ENCODE data around the gene MAP6.
A peak's percentile ranks its signal among the peaks of the same experiment; 100 is the strongest.
"Not testable (repeated sequence)": the region's sequence is repeated elsewhere in the genome, so short reads cannot be mapped to it uniquely, and the experiment has no call there.

MAP6 gene

GRCh38 chr11:75668451-75669297 is at the start of gene MAP6:
MAP6 (minus strand) TSS chr11:75669038; CDS start chr11:75668369, 669 bp downstream.
- no peak for DNase-seq

GRCh38 chr11:75717608-75718418 is 49.0 kb upstream of the MAP6 start, which contains the start of gene MOGAT2:
MOGAT2 (plus strand) TSS chr11:75717838; CDS start chr11:75717889, 51 bp downstream.
- DNase-seq = no peak

DNA sequence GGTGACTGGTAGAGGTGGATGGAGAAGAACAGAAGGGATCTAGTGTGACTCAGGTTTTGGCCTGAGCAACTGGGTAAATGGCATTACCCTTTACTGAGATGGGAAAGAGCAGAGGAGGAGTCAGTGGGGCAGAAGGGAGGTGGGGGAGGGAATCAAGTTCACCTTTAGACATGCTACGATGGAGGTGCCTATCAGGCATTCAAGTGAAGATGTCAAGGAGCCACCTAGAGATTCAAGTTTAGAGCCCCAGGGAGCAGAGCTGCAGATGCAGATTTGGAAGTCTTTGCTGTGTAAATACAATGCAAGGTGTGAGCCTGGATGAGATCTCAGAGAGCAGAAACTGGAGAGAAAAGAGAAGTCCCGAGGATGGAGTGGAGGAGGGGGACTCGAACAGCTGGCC is 47.8 kb upstream of the MAP6 start:
- no peak for DNase-seq

DNA sequence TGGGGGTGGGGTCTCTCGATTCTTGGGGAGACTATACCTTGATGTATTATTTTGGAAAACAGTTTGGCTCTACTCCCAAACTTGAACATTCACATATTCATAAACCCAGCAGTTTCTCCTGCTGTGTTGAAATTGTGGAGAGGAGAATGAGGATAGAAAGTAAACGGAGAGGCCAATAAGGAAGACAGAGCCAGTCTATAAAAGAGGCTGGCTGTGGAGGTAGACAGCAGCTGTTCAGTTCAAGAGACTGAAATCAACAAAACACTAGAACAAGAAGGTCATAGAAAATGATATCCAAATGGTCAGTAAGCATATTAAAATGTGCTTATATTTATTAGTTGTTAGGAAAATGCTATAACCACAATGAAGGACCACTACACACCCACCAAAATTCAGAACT is 46.9 kb upstream of the MAP6 start:
- no peak for DNase-seq

- no peak for DNase-seq
Measured at GRCh38 chr11:75714211-75714610, 45.4 kb upstream of the MAP6 start.

DNA sequence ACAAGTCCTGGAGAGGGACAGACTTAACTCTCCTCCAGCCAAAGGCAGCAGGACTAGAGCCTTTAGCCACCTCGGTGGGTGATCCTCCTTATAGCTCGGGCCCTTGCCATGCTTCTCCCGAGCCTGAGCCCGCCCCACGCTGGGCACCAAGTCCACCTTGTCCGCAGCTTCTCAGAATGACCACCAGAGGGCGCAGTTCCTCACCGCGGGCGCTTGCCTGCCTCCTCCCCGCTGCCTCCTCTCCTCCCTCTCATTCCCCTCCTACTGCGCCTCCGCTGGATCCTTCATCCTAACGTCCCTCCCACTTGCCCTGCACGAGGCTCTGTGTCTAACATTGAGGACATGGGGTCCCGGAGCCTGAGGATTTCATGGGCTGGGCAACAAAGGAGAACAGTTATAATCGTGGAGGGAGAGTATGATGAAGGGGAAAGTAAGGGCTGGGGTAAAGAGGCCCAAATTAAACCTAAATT is 37.5 kb upstream of the MAP6 start:
- peak; percentile 2 for DNase-seq

DNA sequence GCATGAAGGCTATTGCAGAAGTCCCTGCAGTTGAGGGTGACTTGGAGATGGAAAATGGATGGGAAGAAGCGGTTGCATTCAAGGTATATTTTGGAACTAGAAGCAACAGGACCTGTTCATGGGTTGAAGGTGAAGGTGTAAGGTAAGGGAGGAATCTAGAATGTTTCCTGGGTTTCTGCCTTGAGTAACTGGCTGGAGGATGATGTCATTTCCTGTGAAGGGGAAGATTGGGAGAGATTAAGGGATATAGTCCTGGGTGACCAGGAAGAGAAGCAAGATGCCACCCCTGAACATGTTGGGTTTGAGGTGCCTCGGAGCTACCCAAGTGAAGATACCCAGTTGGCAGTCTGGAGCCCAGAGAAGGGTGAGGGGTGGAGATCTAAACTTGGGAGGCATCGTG is 36.7 kb upstream of the MAP6 start:
- DNase-seq = no peak

DNA sequence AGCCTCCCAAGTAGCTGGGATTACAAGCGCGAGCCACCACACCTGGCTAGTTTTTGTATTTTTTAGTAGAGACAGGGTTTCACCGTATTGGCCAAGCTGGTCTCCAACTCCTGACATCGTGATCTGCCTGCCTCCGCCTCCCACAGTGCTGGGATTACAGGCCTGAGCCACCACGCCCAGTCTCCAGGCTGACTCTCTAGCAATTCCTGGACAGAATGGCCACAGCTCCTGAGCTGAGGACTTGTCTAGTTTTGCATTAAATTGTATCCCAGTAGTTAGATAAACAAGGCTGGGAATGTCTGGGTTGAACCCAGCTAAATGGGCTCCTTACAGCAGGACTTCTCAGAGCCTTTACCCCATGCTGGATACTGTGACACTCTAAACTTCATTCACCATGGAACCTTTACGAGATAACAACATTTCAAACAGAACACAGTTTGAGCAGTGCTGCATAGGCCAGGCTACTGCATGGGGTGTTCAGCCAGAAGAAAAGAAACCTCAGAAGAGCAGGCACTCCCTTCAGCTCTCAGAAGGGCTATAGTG is 34.9 kb upstream of the MAP6 start:
- DNase-seq = no peak

GRCh38 chr11:75700940-75701339 is 32.1 kb upstream of the MAP6 start:
- no peak for DNase-seq

- no peak for DNase-seq
Measured at GRCh38 chr11:75697906-75698581, 29.2 kb upstream of the MAP6 start.

- DNase-seq = no peak
Measured at GRCh38 chr11:75691804-75692203, 23.0 kb upstream of the MAP6 start.

- DNase-seq = no peak
Measured at GRCh38 chr11:75689863-75690609, 21.2 kb upstream of the MAP6 start.

DNA sequence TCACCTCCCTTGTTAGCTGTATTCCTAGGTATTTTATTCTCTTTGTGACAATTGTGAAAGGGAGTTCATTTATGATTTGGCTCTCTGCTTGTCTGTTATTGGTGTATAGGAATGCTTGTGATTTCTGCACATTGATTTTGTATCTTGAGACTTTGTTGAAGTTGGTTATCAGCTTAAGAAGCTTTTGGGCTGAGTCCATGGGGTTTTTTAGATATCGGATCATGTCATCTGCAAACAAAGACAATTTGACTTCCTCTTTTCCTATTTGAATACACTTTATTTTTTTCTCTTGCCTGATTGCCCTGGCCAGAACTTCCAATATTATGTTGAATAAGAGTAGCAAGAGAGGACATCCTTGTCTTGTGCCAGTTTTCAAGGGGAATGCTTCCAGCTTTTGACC is 15.0 kb upstream of the MAP6 start:
- DNase-seq = not testable (repeated sequence)

DNA sequence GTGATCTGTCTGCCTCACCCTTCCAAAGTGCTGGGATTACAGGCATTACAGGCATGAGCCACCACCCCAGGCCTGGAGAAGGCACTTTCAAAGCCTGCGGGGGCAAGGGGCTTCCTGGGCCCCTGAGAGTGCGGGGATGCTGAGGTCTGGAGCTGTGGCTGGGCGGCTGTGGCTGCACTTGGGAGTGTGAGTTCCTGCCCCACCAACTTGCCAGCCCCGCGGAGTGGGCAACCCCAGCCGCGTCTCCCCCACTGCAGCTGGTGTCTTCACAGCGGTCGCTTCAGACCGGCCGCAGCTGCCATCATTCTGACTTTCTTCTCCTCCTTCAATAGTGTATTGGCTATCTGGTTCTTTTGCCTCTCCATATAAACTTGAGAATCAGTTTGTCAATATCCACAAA is 10.7 kb upstream of the MAP6 start:
- DNase-seq = no peak

DNA sequence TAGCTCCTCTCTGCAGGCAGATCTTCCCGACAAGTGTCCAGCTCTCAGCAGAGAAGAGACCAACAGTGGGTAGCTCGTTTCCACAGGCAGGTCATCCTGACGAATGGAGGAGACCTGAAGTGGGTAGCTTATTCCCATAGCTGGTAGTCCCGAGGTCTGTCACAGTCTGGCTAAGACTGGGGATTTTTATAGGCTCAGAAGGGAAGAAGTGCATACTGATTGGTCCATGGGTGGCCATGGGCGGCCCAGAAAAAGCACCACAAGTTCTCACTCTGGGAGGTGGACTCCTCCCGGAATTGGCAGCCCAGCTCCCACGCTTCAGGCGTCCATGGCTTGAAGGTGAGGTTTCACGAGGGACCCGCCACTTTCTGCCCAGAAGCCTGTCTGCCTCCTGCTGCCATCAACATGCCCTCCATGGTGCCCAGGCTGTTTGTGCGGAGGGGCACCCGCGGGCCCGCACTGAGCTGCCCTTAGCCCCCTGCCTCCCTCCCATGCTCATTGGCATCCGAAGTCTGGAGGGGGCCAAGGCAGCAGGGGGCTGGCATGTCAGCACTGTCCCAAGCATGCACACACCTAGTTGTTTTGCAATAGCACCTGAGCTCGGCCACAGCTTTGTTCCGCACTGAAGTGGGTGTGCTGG is 9.9 kb upstream of the MAP6 start:
- no peak for DNase-seq

DNA sequence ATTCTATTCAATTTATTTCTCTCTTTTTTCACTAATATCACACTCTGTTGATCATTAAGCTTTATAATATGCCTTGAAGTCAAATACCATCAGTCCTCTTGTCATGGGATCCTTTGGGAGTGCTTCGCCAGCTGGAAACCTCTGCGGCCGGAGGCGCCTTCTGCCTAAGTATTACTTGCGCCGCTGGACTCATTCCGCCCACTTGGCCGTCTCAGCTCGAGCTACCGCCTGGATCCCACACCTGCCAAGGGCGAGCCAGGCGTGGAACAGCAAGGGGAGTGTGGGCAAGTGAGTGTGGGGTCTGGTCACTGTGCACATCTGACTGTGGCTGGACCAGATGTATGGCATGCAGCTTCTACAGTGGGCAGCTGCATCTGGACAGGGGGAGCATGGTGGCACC is 9.1 kb upstream of the MAP6 start:
- DNase-seq = no peak

GRCh38 chr11:75677275-75677674 is 8.4 kb upstream of the MAP6 start:
- DNase-seq = no peak

- no peak for DNase-seq
Measured at GRCh38 chr11:75673977-75674582, 5.2 kb upstream of the MAP6 start.

GRCh38 chr11:75667831-75668450 is 897 bp downstream of the MAP6 start:
- DNase-seq = no peak

DNA sequence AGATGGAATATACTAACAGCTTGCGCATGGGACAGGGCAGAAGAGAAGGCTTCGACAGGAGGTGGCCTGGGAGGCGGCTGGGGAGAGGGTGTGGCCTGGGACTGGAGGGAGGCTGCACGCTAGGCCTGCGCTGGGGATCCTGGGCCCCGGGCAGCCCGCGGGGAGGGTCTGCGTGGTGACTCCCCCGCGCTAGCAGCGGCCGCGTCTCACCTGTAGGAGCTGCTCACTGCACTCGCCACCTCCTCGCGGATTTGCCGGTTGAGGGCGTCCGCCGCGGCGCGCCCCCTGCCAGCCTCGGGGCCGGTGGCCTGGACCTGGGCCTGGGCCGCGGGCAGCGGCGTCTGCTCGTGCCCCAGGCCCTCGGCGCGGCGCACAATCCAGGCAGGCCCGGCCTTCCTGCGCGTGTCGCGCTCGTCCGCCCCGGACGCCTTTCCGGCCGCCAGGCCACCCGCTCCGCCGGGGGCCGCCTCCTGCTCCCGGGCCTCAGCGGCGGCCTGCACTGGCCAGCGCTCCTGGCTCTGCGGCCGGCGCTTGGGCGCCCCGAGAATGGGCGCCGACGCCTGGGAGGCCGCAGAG is 1.5 kb downstream of the MAP6 start:
- no peak for DNase-seq

All from GF-D8 (cell line).